Measurements from ENCODE around the gene THAP4. TPM values are rescaled to one million over a fixed set of nuclear protein-coding genes. Genes with fewer than 3 reads are reported as not detected.

THAP4 gene
- total RNA-seq (100 to 1,000 TPM in 1 of 5 donors, 10 to 100 TPM in 4; 16.0 to 172 (median 33.0) TPM), polyA plus RNA-seq (10 to 100 TPM; 53.8 to 64.1 (median 58.9) TPM)
- long read RNA-seq, donor 1, partial matches to known transcripts: 0 of 6 reads
- long read RNA-seq, donor 1, other reads (novel, unspliced or antisense): 0 of 6 reads
- long read RNA-seq, donor 2, transcript THAP4-204 (6 exons, 2,367 nt): major isoform, 5 of 7 reads
- long read RNA-seq, donor 2, partial matches to known transcripts: 0 of 7 reads
- long read RNA-seq, donor 2, other reads (novel, unspliced or antisense): 0 of 7 reads
- long read RNA-seq, donor 3, transcript THAP4-202 (5 exons, 785 nt): major isoform, 6 of 6 reads
- long read RNA-seq, donor 3, partial matches to known transcripts: 0 of 6 reads
- long read RNA-seq, donor 3, other reads (novel, unspliced or antisense): 0 of 6 reads
- long read RNA-seq, donor 4: 0 reads
- long read RNA-seq, donor 5, transcript THAP4-204 (6 exons, 2,367 nt): major isoform, 8 of 21 reads
- long read RNA-seq, donor 5, partial matches to known transcripts: 10 of 21 reads
- long read RNA-seq, donor 5, other reads (novel, unspliced or antisense): 0 of 21 reads
- long read RNA-seq, donor 6: 0 reads
- long read RNA-seq, donor 7, partial matches to known transcripts: 8 of 13 reads
- long read RNA-seq, donor 7, other reads (novel, unspliced or antisense): 0 of 13 reads
- long read RNA-seq, donor 8, transcript THAP4-204 (6 exons, 2,367 nt): major isoform, 7 of 56 reads
- long read RNA-seq, donor 8, partial matches to known transcripts: 39 of 56 reads
- long read RNA-seq, donor 8, other reads (novel, unspliced or antisense): 6 of 56 reads
- long read RNA-seq, donor 9, partial matches to known transcripts: 5 of 7 reads
- long read RNA-seq, donor 9, other reads (novel, unspliced or antisense): 0 of 7 reads
- long read RNA-seq, donor 10, partial matches to known transcripts: 0 of 2 reads
- long read RNA-seq, donor 10, other reads (novel, unspliced or antisense): 0 of 2 reads

- peaks cover 8 to 27% (median 19%) of the 10 kb centered on the region in 4 donors for H3K36me3 ChIP-seq
- 0 to 1% (median 0%) methylated on average over 27 to 123 of the region's 123 CpGs for WGBS, 5 donors
- DNase-seq: peak; percentile 88 to 97
- H3K4me1 ChIP-seq: peaks cover 35 to 67% (median 52%) of the 10 kb centered on the region in 4 donors
- no peaks in the 10 kb centered on the region for H3K27me3 ChIP-seq
- TF ChIP-seq POLR2A (IDR thresholded peaks at IDR 0.05) (no peak), POLR2AphosphoS5 (IDR thresholded peaks at IDR 0.05) (peak; percentile 87 to 96 (median 89))
- no peaks in the 10 kb centered on the region for H3K9me3 ChIP-seq
- intact Hi-C loops (cut with DNase I; ENCODE audit: low total_unique reads): no loop called here
- H3K27ac ChIP-seq: peak within 1 kb of the TSS; percentile 94 to 100 (median 100)
- H3K4me3 ChIP-seq: peak within 1 kb of the TSS; percentile 88 to 100 (median 98)
These were observed at the start of gene THAP4, which contains the start of gene ATG4B for GRCh38 chr2:241637018-241637794. THAP4 (minus strand) TSS chr2:241637158; CDS start chr2:241637017, 141 bp downstream. ATG4B (plus strand) TSS chr2:241637693; CDS start chr2:241637715, 22 bp downstream.

GRCh38 chr2:241686324-241686649 lies 49.3 kb upstream of the THAP4 start:
- intact Hi-C loops (cut with DNase I; ENCODE audit: low total_unique reads): no loop called here
- peaks cover 10 to 43% (median 36%) of the 10 kb centered on the region in 4 donors for H3K36me3 ChIP-seq
- no peak for DNase-seq

GRCh38 chr2:241680827-241681599 lies 44.1 kb upstream of the THAP4 start:
- Histone ChIP-seq H3K4me1 (peaks cover 7 to 21% (median 13%) of the 10 kb centered on the region in 4 donors), H3K9me3 (no peaks in the 10 kb centered on the region), H3K27ac (peak overlapping the region in 3 of 5 donors; percentile 4 to 19 (median 12)), H3K4me3 (no peak overlapping the region), H3K36me3 (peaks cover 11 to 79% (median 70%) of the 10 kb centered on the region in 4 donors), H3K27me3 (no peaks in the 10 kb centered on the region)
- TF ChIP-seq POLR2AphosphoS5 (IDR thresholded peaks at IDR 0.05) (peak in 1 of 3 donors; percentile 25), POLR2A (IDR thresholded peaks at IDR 0.05) (no peak)
- 73 to 87% (median 85%) methylated on average over 14 of the region's 14 CpGs for WGBS, 5 donors
- no peak for DNase-seq
- intact Hi-C loops (cut with DNase I; ENCODE audit: low total_unique reads): no loop called here

More at GRCh38 chr2:241686324-241686649, 49.3 kb upstream of the THAP4 start:
- Histone ChIP-seq H3K4me1 (peaks cover 17 to 45% (median 39%) of the 10 kb centered on the region in 4 donors), H3K27me3 (no peaks in the 10 kb centered on the region), H3K27ac (peak overlapping the region; percentile 80 to 96 (median 95)), H3K9me3 (no peaks in the 10 kb centered on the region), H3K4me3 (peak overlapping the region; percentile 84 to 99 (median 96))
- 0 to 1% (median 0%) methylated on average over 17 to 37 of the region's 37 CpGs for WGBS, 5 donors
- TF ChIP-seq POLR2A (IDR thresholded peaks at IDR 0.05): no peak

- no peak overlapping the region for H3K4me3 ChIP-seq
- H3K27me3 ChIP-seq: no peaks in the 10 kb centered on the region
- no peak for TF ChIP-seq EP300 (IDR thresholded peaks at IDR 0.05)
- TF ChIP-seq POLR2A (IDR thresholded peaks at IDR 0.05): no peak
- no peak for TF ChIP-seq POLR2AphosphoS5 (IDR thresholded peaks at IDR 0.05)
- no peak for TF ChIP-seq CTCF (IDR thresholded peaks at IDR 0.05)
- DNase-seq: no peak
- peaks cover 0 to 12% (median 5%) of the 10 kb centered on the region in 4 donors for H3K4me1 ChIP-seq
- intact Hi-C loops (cut with DNase I; ENCODE audit: low total_unique reads): no loop called here
- no peaks in the 10 kb centered on the region for H3K9me3 ChIP-seq
- peaks cover 11 to 88% (median 77%) of the 10 kb centered on the region in 4 donors for H3K36me3 ChIP-seq
- no peak overlapping the region for H3K27ac ChIP-seq
- WGBS, 5 donors: 84 to 91% (median 88%) methylated on average over 12 of the region's 12 CpGs
These were observed 43.1 kb upstream of the THAP4 start for GRCh38 chr2:241680044-241680443.

All from stomach (tissue), 19 donors.